GM18907 (cell line): ENCODE measurements around the gene RAB3A.
"Not testable (repeated sequence)": the region's sequence is repeated elsewhere in the genome, so short reads cannot be mapped to it uniquely, and the experiment has no call there.

Experiments used
- ATAC-seq: cut with Tn5 transposase; IDR thresholded peaks from one replicate; pipeline ENCODE4 v1.9.1; 2021; ENCODE audit warnings: mild to moderate bottlenecking, moderate library complexity; ENCODE audit not compliant: unreplicated experiment

RAB3A gene

GRCh38 chr19:18171605-18172327 is 32.1 kb downstream of the RAB3A start:
- no peak for ATAC-seq

DNA sequence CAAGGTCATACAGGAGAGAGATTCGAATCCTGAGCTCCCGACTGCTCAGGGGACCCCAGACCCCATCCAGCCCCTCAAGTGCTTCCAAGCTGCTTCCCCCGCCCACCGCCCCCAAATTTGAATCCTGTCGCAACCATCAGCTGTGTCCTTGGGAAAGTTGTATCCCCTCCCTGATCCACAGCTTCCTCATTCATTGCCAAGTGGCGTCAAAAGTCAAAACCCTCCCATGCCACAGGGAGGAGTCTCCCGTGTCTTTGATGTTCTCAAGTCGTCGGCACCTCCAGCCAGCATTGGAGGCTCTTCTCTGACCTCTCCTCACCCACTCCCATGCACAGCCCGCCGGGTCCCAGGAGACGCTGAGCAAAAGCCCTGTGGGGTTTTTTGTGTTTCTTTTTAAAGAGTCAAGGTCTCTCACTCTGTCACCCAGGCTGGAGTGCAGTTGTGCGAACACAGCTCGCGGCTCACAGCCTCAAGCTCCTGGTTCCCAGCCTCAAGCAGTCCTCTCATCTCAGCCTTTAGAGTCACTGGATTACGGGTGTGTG is 33.1 kb downstream of the RAB3A start:
- peak; percentile 28 for ATAC-seq

- ATAC-seq: no peak
These were observed 35.0 kb downstream of the RAB3A start for GRCh38 chr19:18168673-18169381.

DNA sequence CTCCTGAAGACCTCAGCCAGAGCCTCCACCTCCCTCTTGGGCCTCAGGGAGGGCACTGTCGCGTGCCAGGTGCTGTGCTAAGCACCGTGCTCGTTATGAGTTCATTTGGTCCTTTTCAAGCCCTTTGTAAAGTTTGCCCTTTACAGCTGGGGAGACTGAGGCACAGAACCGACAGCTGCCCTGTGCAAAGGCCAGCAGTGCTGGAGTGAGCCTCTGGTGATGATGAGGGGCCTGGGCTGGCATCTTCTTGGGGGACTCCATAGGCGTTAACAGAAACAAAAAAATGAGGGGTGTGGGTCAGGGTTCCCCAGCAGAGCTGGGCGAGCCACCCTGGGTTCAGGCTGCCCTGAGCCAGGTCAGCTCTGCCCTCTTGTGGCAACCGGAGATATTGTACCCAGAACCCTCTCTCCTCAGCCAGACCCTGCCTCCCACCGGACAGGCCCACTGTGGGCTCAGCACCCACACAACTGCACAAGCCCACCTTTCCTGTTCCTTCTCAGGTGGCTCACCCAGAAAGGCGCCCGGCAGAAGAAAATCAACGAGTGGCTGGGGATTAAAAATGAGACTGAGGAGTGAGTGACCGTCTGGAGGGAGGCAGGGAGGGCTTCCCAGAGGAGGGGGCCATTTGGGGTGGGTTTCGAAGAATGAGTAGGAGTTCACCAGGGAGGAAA is 35.7 kb downstream of the RAB3A start:
- ATAC-seq: no peak

GRCh38 chr19:18167011-18167410 is 36.8 kb downstream of the RAB3A start:
- ATAC-seq: no peak

DNA sequence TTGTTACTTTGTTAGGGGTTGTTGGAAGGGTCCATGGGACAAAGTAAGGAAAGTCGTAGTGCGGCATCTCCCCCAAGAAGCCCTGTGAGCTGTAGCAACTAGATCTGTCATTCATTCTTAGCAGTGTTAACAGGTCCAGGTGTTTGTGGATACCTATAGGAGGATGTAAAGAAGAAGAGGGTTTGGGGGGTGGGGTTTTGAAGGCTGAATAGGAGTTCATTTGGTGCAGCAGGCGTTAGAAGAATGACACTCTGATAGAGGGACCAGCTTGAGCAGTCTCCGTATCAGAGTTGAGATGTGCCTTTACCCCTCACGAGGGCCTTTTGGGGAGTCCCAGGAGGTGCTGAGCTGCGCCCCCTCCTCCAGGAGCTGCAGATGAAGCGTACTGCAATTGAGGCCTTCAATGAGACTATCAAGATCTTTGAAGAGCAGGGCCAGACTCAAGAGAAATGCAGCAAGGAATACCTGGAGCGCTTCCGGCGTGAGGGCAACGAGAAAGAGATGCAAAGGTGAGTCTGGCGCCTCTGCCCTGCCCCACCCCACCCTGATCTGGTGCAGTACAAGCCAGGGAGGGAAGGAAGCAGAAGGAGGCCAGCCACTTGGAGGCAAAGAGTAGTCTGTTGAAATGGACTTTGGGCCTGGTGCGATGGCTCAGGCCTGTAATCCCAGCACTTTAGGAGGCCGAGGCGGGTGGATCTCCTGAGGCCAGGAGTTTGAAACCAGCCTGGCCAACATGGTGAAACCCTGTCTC is 37.9 kb downstream of the RAB3A start:
- no peak for ATAC-seq

DNA sequence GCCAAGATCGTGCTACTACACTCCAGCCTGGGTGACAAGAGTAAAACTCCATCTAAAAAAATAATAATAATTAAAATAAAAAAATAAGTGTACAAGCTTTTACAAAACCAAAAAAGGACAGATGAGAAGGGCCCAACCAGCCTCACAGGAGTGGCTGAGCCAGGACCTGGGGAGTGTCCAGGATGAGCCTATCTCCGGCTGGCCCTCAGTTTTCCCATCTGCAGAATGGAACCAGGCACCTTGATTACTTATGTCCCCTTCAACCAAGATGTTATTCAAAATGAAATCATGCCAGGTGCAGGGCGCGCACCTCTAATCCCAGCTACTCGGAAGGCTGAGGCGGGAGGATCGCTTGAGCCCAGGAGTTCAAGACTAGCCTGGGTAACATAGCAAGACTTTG is 39.8 kb downstream of the RAB3A start:
- no peak for ATAC-seq

DNA sequence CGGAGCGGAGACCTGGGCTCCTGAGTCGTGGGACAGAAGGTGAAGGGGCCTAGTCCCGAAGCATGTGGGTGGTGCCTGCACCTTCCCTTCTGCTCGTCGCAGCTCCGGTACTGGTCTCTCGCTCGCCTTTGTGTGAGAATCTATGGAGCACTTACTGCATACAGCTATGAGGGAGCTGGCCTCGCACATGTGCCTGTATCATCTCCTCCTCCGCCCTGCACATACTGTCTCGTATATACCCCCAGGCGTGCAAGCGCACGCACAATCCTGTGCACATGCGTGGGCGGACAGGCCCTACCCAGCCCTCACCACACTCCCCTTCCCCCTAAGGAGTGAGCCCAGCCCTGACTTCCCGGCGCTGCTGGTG is 42.2 kb downstream of the RAB3A start:
- ATAC-seq: peak; percentile 19

DNA sequence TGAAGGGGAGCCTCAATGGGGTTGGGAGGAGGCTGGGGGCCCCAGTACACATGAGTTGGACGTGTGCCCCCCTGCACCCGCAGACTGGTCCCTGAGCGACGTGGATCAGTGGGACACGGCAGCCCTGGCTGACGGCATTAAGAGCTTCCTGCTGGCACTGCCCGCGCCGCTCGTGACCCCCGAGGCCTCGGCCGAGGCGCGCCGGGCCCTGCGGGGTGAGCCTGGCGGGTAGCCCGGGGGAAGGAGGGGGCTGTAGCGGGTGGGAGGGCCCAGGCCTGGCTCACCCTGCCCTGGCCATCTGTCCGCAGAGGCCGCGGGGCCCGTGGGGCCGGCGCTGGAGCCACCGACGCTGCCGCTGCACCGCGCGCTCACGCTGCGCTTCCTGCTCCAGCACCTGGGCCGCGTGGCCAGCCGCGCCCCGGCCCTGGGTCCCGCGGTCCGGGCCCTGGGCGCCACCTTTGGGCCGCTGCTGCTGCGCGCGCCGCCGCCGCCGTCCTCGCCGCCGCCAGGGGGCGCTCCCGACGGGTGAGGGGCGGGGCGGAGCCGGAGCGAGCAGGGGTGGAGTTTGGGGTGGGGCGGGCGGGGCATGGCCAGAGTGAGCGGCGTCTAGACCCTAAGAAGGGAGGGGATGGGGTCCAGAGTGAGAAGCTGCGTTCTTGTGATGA is 42.7 kb downstream of the RAB3A start:
- peak; percentile 52 for ATAC-seq

- no peak for ATAC-seq
These were observed 43.3 kb downstream of the RAB3A start for GRCh38 chr19:18160493-18160970.

GRCh38 chr19:18159810-18160209 is 44.0 kb downstream of the RAB3A start:
- no peak for ATAC-seq

DNA sequence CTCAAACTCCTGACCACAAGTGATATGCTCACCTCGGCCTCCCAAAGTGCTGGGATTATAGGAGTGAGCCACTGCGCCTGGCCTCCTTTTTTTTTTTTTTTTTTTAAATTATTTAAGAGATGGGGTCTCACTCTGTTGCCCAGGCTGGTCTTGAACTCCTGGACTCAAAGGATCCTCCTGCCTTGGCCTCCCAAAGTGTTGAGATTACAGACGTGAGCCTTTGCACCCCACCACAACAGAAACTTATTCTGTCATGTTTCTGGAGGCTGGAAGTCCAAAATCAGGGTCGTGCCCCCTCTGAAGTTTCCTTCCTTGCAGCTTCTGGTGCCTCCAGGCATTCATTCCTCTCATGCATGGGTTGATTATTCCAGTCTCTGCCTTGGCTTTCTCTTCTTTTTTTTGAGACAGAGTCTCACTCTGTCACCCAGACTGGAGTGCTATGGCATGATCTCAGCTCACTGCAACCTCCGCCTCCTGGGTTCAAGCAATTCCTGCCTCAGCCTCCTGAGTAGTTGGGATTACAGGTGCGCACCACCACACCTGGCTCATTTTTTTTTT is 44.7 kb downstream of the RAB3A start:
- ATAC-seq: not testable (repeated sequence)

DNA sequence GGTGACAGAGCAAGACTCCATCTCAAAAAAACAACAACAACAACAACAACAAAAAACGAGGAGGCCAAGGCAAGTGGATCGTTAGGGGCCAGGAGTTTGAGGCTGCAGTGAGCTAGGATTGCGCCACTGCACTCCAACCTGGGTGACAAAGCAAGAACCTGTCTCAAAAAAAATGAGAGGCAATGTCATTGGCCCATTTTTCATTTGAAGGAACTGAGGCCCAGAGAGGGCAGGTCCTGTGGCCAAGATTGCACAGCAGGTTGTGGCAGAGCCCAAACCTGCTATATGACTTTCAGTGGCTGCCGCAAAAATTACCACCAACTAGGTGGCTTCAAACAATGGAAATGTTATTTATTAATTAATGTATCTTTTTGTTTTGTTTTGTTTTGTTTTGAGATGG is 45.4 kb downstream of the RAB3A start:
- ATAC-seq: no peak

DNA sequence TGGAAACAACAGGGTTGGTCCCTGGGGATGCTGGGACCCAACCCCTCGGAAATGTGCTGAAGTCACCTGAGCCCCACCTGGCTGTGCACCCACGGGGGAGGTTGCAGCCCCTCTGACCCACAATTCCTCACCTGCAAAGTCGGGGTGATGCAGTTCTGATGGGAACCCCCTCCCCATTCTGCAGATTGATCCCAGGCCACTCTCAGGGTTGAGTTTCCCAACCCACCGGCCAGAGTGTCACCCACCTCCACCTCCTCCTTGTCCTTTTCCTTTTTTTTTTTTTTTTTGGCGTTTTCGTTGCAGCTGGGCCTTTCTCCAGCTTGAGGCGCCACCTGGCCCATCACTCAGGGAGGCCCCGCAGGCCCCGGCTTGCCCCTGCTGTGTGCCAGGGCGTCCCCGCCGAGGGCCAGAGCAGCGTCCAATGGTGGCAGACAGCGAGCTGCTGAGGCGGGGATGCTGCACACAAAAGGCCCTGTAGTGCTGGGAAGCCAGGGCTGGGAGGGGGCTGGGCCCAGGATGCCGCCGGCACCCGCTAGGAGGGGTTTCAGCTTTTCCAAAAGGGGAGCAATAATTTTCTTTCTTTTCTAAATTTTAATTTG is 46.3 kb downstream of the RAB3A start:
- ATAC-seq: no peak

DNA sequence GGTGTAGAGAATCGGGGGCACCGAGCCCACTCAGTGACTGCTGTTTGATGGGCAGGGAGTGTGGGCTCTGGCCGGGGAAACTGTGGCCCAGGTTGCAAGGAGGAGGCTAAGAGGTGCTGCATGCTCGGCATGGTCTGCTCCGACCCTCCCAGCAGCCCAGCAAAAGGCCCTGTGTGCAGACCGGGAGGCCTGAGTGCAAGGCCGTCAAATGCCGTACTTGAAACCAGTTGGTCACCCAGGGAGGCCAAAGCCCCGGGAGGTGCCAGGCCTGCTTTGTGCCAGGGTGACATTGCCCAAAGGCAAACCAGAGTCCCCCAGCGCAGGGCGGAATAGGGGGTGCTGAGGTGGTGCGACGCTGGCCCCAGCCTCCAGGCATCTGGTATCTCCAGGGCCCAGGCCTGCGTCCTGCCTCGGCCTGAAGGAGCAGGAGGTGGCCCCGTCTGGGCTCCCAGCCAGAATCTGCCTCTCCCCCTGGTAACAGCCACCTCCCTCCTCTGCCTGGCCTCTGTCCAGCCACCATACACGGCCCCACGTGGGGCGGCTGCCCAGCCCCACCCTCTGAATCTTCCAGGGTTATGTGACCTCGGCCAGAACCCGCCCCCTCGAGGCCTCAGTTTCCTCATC is 46.9 kb downstream of the RAB3A start:
- no peak for ATAC-seq

DNA sequence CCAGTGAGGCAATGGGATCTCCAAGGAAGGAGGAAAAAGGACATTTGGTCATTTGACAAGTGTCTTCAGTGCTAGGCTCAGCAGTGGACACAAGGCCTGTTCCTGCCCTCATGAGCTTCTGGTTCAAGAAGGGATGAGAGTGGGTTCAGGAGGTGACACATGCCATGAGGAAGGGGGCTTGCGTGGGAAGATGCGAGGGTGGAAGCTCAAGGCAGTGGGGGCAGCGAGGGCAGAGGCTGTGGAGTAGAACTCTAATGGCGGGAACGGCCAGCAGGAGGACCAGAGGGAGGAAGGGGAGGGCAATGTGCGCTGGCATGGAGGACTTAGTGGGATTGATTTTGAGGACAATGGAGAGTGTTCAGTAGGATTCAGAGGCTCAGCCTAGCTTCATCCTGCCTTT is 47.6 kb downstream of the RAB3A start:
- no peak for ATAC-seq

DNA sequence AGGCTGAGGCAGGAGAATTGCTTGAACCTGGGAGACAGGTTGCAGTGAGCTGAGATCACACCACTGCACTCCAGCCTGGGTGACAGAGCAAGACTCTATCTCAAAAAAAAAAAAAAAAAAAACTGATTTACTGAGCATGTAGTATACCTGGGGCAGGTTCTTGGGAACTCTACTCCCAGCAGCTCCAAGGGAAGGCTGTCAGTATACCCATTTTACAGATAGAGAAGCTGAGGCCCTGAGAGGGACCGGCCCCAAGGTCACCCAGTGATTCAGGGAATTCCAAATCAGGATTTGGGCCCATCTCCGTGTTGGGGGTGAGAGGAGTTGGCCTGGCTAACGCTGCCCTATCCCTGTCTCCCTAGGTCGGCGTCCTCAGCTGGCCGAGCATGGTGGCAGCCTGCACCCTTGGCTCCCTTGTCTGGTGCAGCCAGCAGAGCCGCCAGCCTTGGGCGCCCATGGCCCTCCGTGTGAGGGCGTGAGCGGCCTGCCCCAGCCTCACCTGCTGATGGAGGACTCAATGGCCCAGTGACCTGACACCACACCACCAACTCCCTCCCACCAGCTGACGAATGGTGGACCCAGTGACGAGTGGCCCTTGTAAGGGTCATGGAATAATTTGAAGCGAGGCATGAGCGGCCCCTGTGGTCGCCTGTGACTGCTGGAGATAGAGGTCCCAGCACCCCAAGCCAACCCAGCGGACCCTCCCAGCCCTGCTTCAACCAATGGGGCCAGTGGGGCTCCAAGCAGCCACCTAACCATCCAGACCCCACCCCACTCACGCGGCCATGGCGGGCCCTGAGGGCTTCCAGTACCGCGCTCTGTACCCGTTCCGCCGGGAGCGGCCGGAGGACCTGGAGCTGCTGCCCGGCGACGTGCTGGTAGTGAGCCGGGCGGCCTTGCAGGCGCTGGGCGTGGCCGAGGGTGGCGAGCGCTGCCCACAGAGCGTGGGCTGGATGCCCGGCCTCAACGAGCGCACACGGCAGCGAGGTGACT is 48.5 kb downstream of the RAB3A start:
- ATAC-seq: no peak

DNA sequence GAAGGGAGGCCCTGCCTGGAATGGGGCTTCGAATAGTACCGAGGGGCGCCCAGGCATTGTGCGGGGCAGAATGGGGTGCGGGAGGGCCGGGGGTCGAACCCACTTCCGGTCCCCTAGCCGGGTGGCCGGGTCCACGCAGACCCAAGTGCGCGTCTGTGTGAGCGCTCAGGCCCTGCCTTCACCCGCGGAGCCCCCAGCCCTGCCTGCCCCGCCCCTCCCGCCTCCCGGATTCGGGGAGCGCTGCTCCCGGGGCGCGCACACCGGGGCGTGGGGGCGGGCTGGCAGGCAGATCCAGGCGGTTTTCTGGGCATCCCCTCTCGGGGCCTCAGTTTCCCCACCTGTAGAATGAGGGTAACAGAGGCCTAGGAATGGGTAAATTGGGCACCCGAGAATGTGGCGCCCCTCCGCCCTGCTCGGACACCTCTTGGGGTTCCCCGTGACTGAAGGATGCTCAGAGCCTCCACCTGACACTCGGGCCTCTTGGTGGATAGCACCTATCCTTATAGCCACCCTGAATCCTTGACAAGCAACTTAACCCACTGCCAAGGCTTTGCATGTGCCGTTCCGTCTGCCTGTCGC is 50.2 kb downstream of the RAB3A start:
- peak; percentile 2 for ATAC-seq
